Stomach (tissue), 9 donors: Measurements from ENCODE around the gene MARCHF10. TPM values are rescaled to one million over a fixed set of nuclear protein-coding genes. Genes with fewer than 3 reads are reported as not detected.

ENCODE experiments used
- DNase-seq, 2 donors: peaks; one replicate each; pipeline versions ENCODE4 v3.0.0 to v3.0.0-alpha.2; 2013 to 2019
- H3K27ac ChIP-seq, 5 donors: fragments of 200-600 bp in 4 of 5; sonication (generic) in 4 of 5; one replicate each; pipeline ENCODE4 v1.5.1; 2013 to 2019; ENCODE audit warnings: mild to moderate bottlenecking in 1 of 5, moderate library complexity in 1 of 5
- H3K27me3 ChIP-seq, 3 donors: fragments of 200-600 bp; sonication (generic); one replicate each; pipeline ENCODE4 v1.5.1; 2017 to 2019; ENCODE audit warnings: mixed run types in 1 of 3
- H3K36me3 ChIP-seq, 4 donors: fragments of 200-600 bp; sonication (generic); 1 replicate in 3 of 4; 2 replicates in 1 of 4; pipeline ENCODE4 v1.5.1; 2016 to 2019
- H3K4me1 ChIP-seq, 4 donors: fragments of 200-600 bp; sonication (generic); one replicate each; pipeline ENCODE4 v1.5.1; 2016 to 2019
- H3K4me3 ChIP-seq, 4 donors: fragments of 200-600 bp; sonication (generic) in 3 of 4; one replicate each; pipeline ENCODE4 v1.5.1; 2016 to 2019; ENCODE audit warnings: mild to moderate bottlenecking in 1 of 4
- H3K9me3 ChIP-seq, 4 donors: fragments of 200-600 bp; sonication (generic); one replicate each; pipeline ENCODE4 v1.5.1; 2016 to 2019
- CTCF ChIP-seq, 7 experiments: fragments of 450-650 bp in 4 of 7; fragments of 200-600 bp in 3 of 7; sonication (generic) in 3 of 7; IDR thresholded peaks; one replicate each; pipeline ENCODE4 v1.5.1; 2016 to 2019; ENCODE audit warnings: antibody characterized with exemption in 7 of 7, control low read depth in 2 of 7, mild to moderate bottlenecking in 1 of 7
- EP300 ChIP-seq: sonication (generic); formaldehyde crosslinking; IDR thresholded peaks from one replicate; pipeline ENCODE4 v1.6.1; 2017; ENCODE audit warnings: antibody characterized with exemption
- POLR2A ChIP-seq, 4 donors: fragments of 450-650 bp; IDR thresholded peaks; one replicate each; pipeline ENCODE4 v1.6.1; 2016; ENCODE audit warnings: antibody characterized with exemption in 4 of 4, control low read depth in 2 of 4, mild to moderate bottlenecking in 1 of 4, moderate library complexity in 1 of 4
- POLR2AphosphoS5 ChIP-seq, 3 donors: sonication (generic); formaldehyde crosslinking; IDR thresholded peaks; one replicate each; pipeline ENCODE4 v1.6.1; 2016; ENCODE audit warnings: antibody characterized with exemption in 3 of 3
- WGBS, 5 donors: extraction: QIAGEN DNeasy Blood & Tissue Kit in 3 of 5; methylation state at CpG; one replicate each; pipeline versions ENCODE4 v1.1.5 to v1.1.7; 2013 to 2018; 5-methylcytosine and 5-hydroxymethylcytosine counted together
- intact Hi-C: fragments of 100-400 bp; cut with DNase I; formaldehyde crosslinking; loops from one replicate; pipeline ENCODE4 v1.15.1; 2023; ENCODE audit warnings: low total_unique reads
- polyA plus RNA-seq, 3 donors: library from polyadenylated mRNA; stranded (reverse); fragments of 200-250 nt; gene quantifications; one replicate each; pipeline ENCODE4 v1.2.3, GENCODE V29; 2013
- total RNA-seq, 5 donors: library from RNA; depleted of rRNA; stranded (reverse); fragments of >200 nt; gene quantifications; one replicate each; pipeline versions ENCODE4 v1.1.0 to v1.2.3, GENCODE V29; 2014 to 2016
- donor health status: healthy with polysubstance abuse.
- donor health status: Bipolar disorder and iron deficiency.
- donor health status: healthy.

The MARCHF10 gene
- total and polyA plus RNA-seq, 8 donors: 0.31 to 0.89 TPM; not detected in 6

DNA sequence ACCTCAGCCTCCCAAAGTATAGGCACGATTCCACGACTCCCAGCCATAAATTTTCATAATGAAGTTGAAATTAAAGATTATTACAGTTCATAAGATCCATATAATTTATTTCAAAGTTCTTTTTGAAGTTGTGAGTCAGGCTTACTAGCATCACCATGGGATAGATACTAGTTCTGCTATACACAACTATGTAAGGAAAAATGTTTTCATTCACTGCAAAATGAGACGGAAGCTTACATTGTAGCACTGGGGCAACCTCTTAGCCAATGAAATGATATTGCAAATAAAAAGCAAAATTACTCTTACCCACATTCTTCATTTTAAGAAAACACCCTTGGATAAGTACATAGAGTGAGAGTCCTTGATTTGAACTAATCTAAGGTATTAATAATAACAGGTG is 18.8 kb upstream of the MARCHF10 start:
- no peaks in the 10 kb centered on the region for H3K36me3 ChIP-seq
- no peak overlapping the region for H3K27ac ChIP-seq
- DNase-seq: no peak
- H3K9me3 ChIP-seq: no peaks in the 10 kb centered on the region
- TF ChIP-seq POLR2AphosphoS5 (IDR thresholded peaks at IDR 0.05) (no peak), POLR2A (IDR thresholded peaks at IDR 0.05) (no peak), CTCF (IDR thresholded peaks at IDR 0.05) (no peak)
- intact Hi-C loops: no loop called here
- 81 to 92% (median 90%) methylated on average over 3 of the region's 3 CpGs for WGBS, 5 donors
- H3K4me1 ChIP-seq: peaks cover 0 to 21% (median 10%) of the 10 kb centered on the region in 4 donors
- H3K27me3 ChIP-seq: no peaks in the 10 kb centered on the region
- no peak overlapping the region for H3K4me3 ChIP-seq

- TF ChIP-seq POLR2AphosphoS5 (IDR thresholded peaks at IDR 0.05): no peak
- TF ChIP-seq EP300: no peak
- TF ChIP-seq POLR2A (IDR thresholded peaks at IDR 0.05): no peak
- no peak for TF ChIP-seq CTCF (IDR thresholded peaks at IDR 0.05)
- no peaks in the 10 kb centered on the region for H3K36me3 ChIP-seq
- H3K4me3 ChIP-seq: no peak overlapping the region
- no peak overlapping the region for H3K27ac ChIP-seq
- H3K9me3 ChIP-seq: no peaks in the 10 kb centered on the region
- peaks cover 2 to 39% (median 20%) of the 10 kb centered on the region in 4 donors for H3K4me1 ChIP-seq
- DNase-seq: no peak
- WGBS, 5 donors: 81 to 91% (median 90%) methylated on average over 3 of the region's 3 CpGs
- intact Hi-C loops: no loop called here
- no peaks in the 10 kb centered on the region for H3K27me3 ChIP-seq
These were observed 17.1 kb upstream of the MARCHF10 start for GRCh38 chr17:62825182-62825581.

GRCh38 chr17:62824290-62825131 is 16.4 kb upstream of the MARCHF10 start:
- WGBS, 5 donors: 74 to 83% (median 78%) methylated on average over 7 of the region's 7 CpGs
- TF ChIP-seq POLR2AphosphoS5 (IDR thresholded peaks at IDR 0.05): no peak
- TF ChIP-seq CTCF (IDR thresholded peaks at IDR 0.05): no peak
- no peak for TF ChIP-seq POLR2A (IDR thresholded peaks at IDR 0.05)
- no peak for TF ChIP-seq EP300
- intact Hi-C loops: no loop called here

DNA sequence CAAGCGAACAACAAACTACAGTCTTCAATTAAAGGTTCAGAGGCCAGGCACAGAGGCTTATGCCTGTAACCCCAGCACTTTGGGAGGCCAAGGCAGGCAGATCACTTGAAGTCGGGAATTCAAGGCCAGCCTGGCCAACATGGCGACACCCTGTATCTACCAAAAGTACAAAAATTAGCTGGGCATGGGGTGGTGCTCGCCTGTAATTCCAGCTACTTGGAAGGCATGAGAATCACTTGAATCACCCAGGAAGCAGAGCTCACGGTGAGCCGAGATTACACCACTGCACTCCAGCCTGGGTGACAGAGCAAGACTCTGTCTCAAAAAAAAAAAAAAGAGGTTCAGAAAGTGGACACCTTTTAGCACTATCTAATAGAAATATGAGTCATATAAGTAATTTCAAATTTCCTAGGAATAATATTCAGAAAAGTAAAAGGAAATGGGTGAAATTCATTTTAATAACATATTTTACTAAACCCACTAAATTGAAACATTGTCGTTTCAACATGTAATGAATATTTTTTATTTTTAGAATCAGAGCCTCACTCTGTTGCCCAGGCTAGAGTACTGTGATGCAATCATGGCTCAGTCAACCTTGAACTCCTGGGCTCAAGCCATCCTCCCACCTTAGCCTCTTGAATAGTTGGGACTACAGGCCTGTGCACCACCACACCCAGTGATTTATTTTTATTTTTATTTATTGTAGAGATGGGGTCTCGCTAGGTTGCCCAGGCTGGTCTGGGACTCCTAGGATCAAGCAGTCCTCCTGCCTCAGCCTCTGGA is 15.2 kb upstream of the MARCHF10 start:
- Histone ChIP-seq H3K27me3 (no peaks in the 10 kb centered on the region), H3K27ac (no peak overlapping the region), H3K4me1 (peaks cover 5 to 51% (median 30%) of the 10 kb centered on the region in 4 donors), H3K9me3 (no peaks in the 10 kb centered on the region), H3K36me3 (no peaks in the 10 kb centered on the region), H3K4me3 (no peak overlapping the region)
- TF ChIP-seq CTCF (IDR thresholded peaks at IDR 0.05) (no peak), POLR2A (IDR thresholded peaks at IDR 0.05) (no peak), EP300 (no peak), POLR2AphosphoS5 (IDR thresholded peaks at IDR 0.05) (no peak)
- WGBS, 5 donors: 87 to 92% (median 88%) methylated on average over 8 of the region's 8 CpGs
- intact Hi-C loops: no loop called here
- no peak for DNase-seq

More at GRCh38 chr17:62824290-62825131, 16.4 kb upstream of the MARCHF10 start:
- Histone ChIP-seq H3K4me3 (no peak overlapping the region), H3K9me3 (no peaks in the 10 kb centered on the region), H3K4me1 (peaks cover 5 to 46% (median 27%) of the 10 kb centered on the region in 4 donors), H3K27me3 (no peaks in the 10 kb centered on the region), H3K36me3 (no peaks in the 10 kb centered on the region), H3K27ac (no peak overlapping the region)
- DNase-seq: no peak
